ENCODE data around the gene SENP6.

DNA sequence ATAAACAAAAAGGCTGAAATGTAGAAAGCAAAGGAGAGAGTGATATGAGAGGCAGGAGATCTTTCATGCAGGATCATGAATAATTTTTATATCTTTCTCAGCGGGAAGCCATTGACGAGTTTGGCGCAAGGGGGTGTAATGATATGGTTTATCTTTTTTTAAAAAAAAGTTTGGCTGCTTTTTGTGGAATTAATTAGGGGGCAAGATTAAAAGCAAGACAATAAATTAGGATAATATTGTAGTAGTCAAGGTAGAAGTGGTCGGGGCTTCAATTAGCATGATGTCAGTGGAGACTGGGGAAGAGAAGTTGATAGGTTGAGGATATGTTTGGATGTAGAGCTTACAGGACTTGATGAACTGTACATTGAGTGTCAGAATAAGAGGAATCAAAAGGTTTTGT, 4.0 kb downstream of the SENP6 start:
- TF ChIP-seq CTCF (IDR thresholded peaks at IDR 0.05), result no peak
- no peak for TF ChIP-seq EZH2 (IDR thresholded peaks at IDR 0.05)
